HCT116 (cell line): Measurements from ENCODE around the gene FRMD3. TPM values are rescaled to one million over a fixed set of nuclear protein-coding genes. Genes with fewer than 3 reads are reported as not detected.

Experiments used
- ATAC-seq: fragments of 200-7000 bp; cut with Tn5 transposase; 2 replicates; pipeline ENCODE4 v1.9.1; 2020; ENCODE audit warnings: mild to moderate bottlenecking, moderate library complexity
- BruUV-seq: library from RNA; stranded (reverse); fragments of 400-500 nt; replicated peaks from 2 replicates; lab custom pipeline; 2021; lab: Mats Ljungman, UMichigan
- CTCF ChIA-PET: fragments of 300-600 bp; sonication (Branson Sonifier 250); formaldehyde crosslinking; loops from one replicate; lab custom pipeline; 2021; ENCODE audit warnings: antibody characterized with exemption; lab: Charles Lee
- POLR2A ChIA-PET: fragments of 300-600, 350-600 bp; sonication (Branson Sonifier 250); formaldehyde crosslinking; loops from one replicate; lab custom pipeline; 2021; ENCODE audit warnings: antibody characterized with exemption; lab: Charles Lee
- RAD21 ChIA-PET, 2 experiments: fragments of 300-600 bp; sonication (Branson Sonifier 250); formaldehyde crosslinking; loops; one replicate each; lab custom pipeline; 2023; ENCODE audit warnings: low total read pairs in 2 of 2; ENCODE audit not compliant: uncharacterized antibody in 2 of 2, unreplicated experiment in 2 of 2, low non-redundant PET in 1 of 2; lab: Charles Lee
- DNase-seq: peaks from one replicate; pipeline ENCODE4 v3.0.0-alpha.2; 2010; ENCODE audit warnings: low read depth, low spot score
- H2AFZ ChIP-seq: fragments of 200-600 bp; shearing (Covaris generic), sonication (generic); 2 replicates; pipeline ENCODE4 v1.6.1; 2017; ENCODE audit warnings: low read depth, mixed run types, mixed read lengths, antibody characterized with exemption, low read length; ENCODE audit not compliant: poor library complexity, severe bottlenecking
- H3K27ac ChIP-seq: 2 replicates; pipeline ENCODE4 v1.5.1; 2012; ENCODE audit warnings: low read depth, low read length
- H3K27me3 ChIP-seq: fragments of 200-600 bp; sonication (generic); 2 replicates; pipeline ENCODE4 v1.6.1; 2016; ENCODE audit warnings: mixed run types, low read length, mixed read lengths; ENCODE audit not compliant: insufficient read depth
- H3K36me3 ChIP-seq, 2 experiments: fragments of 200-500 bp in 1 of 2; fragments of 200-600 bp in 1 of 2; sonication (Bioruptor generic) in 1 of 2; sonication (generic) in 1 of 2; 2 replicates each; pipeline versions ENCODE4 v1.5.1 to v1.6.1; 2014 to 2016; ENCODE audit warnings: low read length in 2 of 2, inconsistent platforms in 1 of 2, mixed read lengths in 1 of 2, mixed run types in 1 of 2; ENCODE audit not compliant: insufficient read depth in 2 of 2, control insufficient read depth in 1 of 2
- H3K4me1 ChIP-seq, 2 experiments: fragments of 200-600 bp in 1 of 2; sonication (generic) in 1 of 2; 2 replicates each; pipeline versions ENCODE4 v1.5.1 to v1.6.1; 2012 to 2017; ENCODE audit warnings: low read length in 2 of 2, inconsistent platforms in 1 of 2, mild to moderate bottlenecking in 1 of 2, mixed read lengths in 1 of 2, mixed run types in 1 of 2, moderate library complexity in 1 of 2; ENCODE audit not compliant: insufficient read depth in 2 of 2, control insufficient read depth in 1 of 2
- H3K4me2 ChIP-seq: fragments of 200-600 bp; sonication (generic); 2 replicates; pipeline ENCODE4 v1.6.1; 2017; ENCODE audit warnings: mixed run types, low read length, mixed read lengths
- H3K4me3 ChIP-seq, 2 experiments: fragments of 200-600 bp in 1 of 2; sonication (generic) in 1 of 2; replicated peaks in 1 of 2; 2 replicates each; pipeline ENCODE4 v1.5.1; 2011 to 2016; ENCODE audit warnings: low read length in 2 of 2, control low read depth in 1 of 2, low read depth in 1 of 2, mild to moderate bottlenecking in 1 of 2, mixed read lengths in 1 of 2, mixed run types in 1 of 2
- H3K79me2 ChIP-seq: fragments of 200-600 bp; sonication (generic); 2 replicates; pipeline ENCODE4 v1.6.1; 2017; ENCODE audit warnings: mild to moderate bottlenecking, mixed run types, low read length, moderate library complexity, mixed read lengths; ENCODE audit not compliant: insufficient read depth
- H3K9ac ChIP-seq: fragments of 200-600 bp; sonication (generic); 2 replicates; pipeline ENCODE4 v1.6.1; 2016; ENCODE audit warnings: low read length, mixed read lengths
- H3K9me2 ChIP-seq: fragments of 200-600 bp; sonication (generic), shearing (Covaris generic); 2 replicates; pipeline ENCODE4 v1.6.1; 2017; ENCODE audit warnings: mixed run types, mild to moderate bottlenecking, moderate library complexity; ENCODE audit not compliant: insufficient read depth
- H3K9me3 ChIP-seq, 2 experiments: fragments of 200-500 bp in 1 of 2; fragments of 200-600 bp in 1 of 2; sonication (Bioruptor generic) in 1 of 2; sonication (generic) in 1 of 2; 2 replicates each; pipeline ENCODE4 v1.6.1; 2014 to 2017; ENCODE audit warnings: low read length in 2 of 2, mixed read lengths in 2 of 2, inconsistent platforms in 1 of 2, low read depth in 1 of 2, mild to moderate bottlenecking in 1 of 2, mixed run types in 1 of 2, moderate library complexity in 1 of 2; ENCODE audit not compliant: control insufficient read depth in 1 of 2, insufficient read depth in 1 of 2
- H4K20me1 ChIP-seq: fragments of 200-600 bp; sonication (generic), shearing (Covaris generic); 2 replicates; pipeline ENCODE4 v1.6.1; 2017; ENCODE audit warnings: mixed run types, mild to moderate bottlenecking, moderate library complexity; ENCODE audit not compliant: insufficient read depth
- CBX3 ChIP-seq: IDR thresholded peaks from 2 replicates; pipeline ENCODE4 v1.6.1; 2012; ENCODE audit warnings: low read depth
- EZH2 ChIP-seq: fragments of 200-600 bp; sonication (generic); IDR thresholded peaks from 2 replicates; pipeline ENCODE4 v1.6.1; 2017; ENCODE audit warnings: antibody characterized with exemption, mixed run types
- EZH2phosphoT487 ChIP-seq: fragments of 200-600 bp; IDR thresholded peaks from 2 replicates; pipeline ENCODE4 v1.6.1; 2018; ENCODE audit warnings: antibody characterized with exemption, borderline replicate concordance
- JUND ChIP-seq: IDR thresholded peaks from 2 replicates; pipeline ENCODE4 v1.6.1; 2012
- POLR2A ChIP-seq: IDR thresholded peaks from 2 replicates; pipeline ENCODE4 v1.7.0; 2011; ENCODE audit warnings: borderline replicate concordance; ENCODE audit not compliant: insufficient read depth, insufficient read length; ENCODE audit errors: extremely low read depth
- SP1 ChIP-seq: IDR thresholded peaks from 2 replicates; pipeline ENCODE4 v1.6.1; 2012; ENCODE audit warnings: low read depth
- SRF ChIP-seq: IDR thresholded peaks from 2 replicates; pipeline ENCODE4 v1.6.1; 2012; ENCODE audit warnings: low read depth
- ZFX ChIP-seq: fragments of 450-650 bp; IDR thresholded peaks from 2 replicates; pipeline ENCODE4 v1.6.1; 2017
- ZNF274 ChIP-seq: fragments of 200-500 bp; sonication (Bioruptor generic); IDR thresholded peaks from 2 replicates; pipeline ENCODE4 v1.6.1; 2014; ENCODE audit warnings: mild to moderate bottlenecking, low read depth, low read length, inconsistent platforms
- intact Hi-C: fragments of 100-400 bp; cut with micrococcal nuclease; formaldehyde crosslinking; loops from 2 replicates; pipeline ENCODE4 v1.10.0; 2022
- total RNA-seq: library from RNA; stranded (reverse); gene quantifications from one replicate; pipeline ENCODE4 v1.2.1, GENCODE V29; 2021; ENCODE audit not compliant: unreplicated experiment
- TF ChIP-seq, protein P1 (sequence below): IDR thresholded peaks from 2 replicates; pipeline ENCODE4 v1.6.1; 2012; ENCODE audit warnings: low read depth

FRMD3 gene
- total RNA-seq, 1 experiment from 2014 or later = 0.89 TPM

DNA sequence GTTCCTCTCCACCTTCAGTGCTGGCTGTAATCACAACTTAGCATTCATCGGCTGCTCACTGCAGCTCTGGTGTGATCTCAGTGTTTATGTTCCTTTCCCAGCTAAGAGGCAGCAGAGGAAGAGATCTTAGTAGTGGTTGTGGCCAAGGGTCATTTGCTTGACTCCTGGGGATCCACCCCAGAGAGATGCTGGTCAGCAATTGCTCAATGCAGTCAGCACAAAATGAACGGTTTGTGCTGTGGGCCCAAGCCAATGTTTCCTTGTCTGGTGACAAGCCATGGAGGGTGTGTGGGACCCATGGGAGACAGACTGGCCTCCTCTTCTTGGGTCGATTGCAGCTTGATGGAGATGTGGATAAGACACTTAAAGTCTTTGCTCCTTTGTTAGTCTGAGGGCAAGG lies 16.1 kb upstream of the FRMD3 start:
- no peaks in the 10 kb centered on the region for H3K27me3 ChIP-seq
- H3K9me3 ChIP-seq = no peaks in the 10 kb centered on the region
- H3K4me3 ChIP-seq = no peak overlapping the region
- no TSS peak for BruUV-seq
- H3K4me1 ChIP-seq = no peaks in the 10 kb centered on the region
- no peak for TF ChIP-seq EZH2phosphoT487
- no peak for TF ChIP-seq POLR2A
- no peak for TF ChIP-seq ZFX
- no peak for TF ChIP-seq ZNF274
- TF ChIP-seq, protein P1, sequence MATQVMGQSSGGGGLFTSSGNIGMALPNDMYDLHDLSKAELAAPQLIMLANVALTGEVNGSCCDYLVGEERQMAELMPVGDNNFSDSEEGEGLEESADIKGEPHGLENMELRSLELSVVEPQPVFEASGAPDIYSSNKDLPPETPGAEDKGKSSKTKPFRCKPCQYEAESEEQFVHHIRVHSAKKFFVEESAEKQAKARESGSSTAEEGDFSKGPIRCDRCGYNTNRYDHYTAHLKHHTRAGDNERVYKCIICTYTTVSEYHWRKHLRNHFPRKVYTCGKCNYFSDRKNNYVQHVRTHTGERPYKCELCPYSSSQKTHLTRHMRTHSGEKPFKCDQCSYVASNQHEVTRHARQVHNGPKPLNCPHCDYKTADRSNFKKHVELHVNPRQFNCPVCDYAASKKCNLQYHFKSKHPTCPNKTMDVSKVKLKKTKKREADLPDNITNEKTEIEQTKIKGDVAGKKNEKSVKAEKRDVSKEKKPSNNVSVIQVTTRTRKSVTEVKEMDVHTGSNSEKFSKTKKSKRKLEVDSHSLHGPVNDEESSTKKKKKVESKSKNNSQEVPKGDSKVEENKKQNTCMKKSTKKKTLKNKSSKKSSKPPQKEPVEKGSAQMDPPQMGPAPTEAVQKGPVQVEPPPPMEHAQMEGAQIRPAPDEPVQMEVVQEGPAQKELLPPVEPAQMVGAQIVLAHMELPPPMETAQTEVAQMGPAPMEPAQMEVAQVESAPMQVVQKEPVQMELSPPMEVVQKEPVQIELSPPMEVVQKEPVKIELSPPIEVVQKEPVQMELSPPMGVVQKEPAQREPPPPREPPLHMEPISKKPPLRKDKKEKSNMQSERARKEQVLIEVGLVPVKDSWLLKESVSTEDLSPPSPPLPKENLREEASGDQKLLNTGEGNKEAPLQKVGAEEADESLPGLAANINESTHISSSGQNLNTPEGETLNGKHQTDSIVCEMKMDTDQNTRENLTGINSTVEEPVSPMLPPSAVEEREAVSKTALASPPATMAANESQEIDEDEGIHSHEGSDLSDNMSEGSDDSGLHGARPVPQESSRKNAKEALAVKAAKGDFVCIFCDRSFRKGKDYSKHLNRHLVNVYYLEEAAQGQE = no peak
- no peak for TF ChIP-seq JUND
- TF ChIP-seq SP1 = no peak
- TF ChIP-seq CBX3 = no peak
- TF ChIP-seq EZH2 = no peak
- TF ChIP-seq SRF = no peak
- TF ChIP-seq, all 23 proteins: peak for 0
- POLR2A ChIA-PET = no interaction called here
- RAD21 ChIA-PET = no interaction called here
- H3K27ac ChIP-seq = no peak overlapping the region
- intact Hi-C loops = loop anchor here (5.0 kb wide), 1 partner anchor 48 kb away; no protein-coding TSS in a partner anchor
- H3K36me3 ChIP-seq = no peaks in the 10 kb centered on the region
- H3K79me2 ChIP-seq = no peaks in the 10 kb centered on the region
- H3K4me2 ChIP-seq = no peak overlapping the region
- no peaks in the 10 kb centered on the region for H4K20me1 ChIP-seq
- ATAC-seq = no peak
- H2AFZ ChIP-seq = no peak overlapping the region
- no peak for DNase-seq
- H3K9ac ChIP-seq = no peak overlapping the region
- no peaks in the 10 kb centered on the region for H3K9me2 ChIP-seq
- CTCF ChIA-PET = no interaction called here
